GM19324 (cell line): ENCODE measurements around the gene TBR1.

Experiments
- ATAC-seq: cut with Tn5 transposase; IDR thresholded peaks from one replicate; pipeline ENCODE4 v1.9.1; 2021; ENCODE audit warnings: mild to moderate bottlenecking, moderate library complexity; ENCODE audit not compliant: unreplicated experiment, low FRiP score

Gene TBR1

GRCh38 chr2:161415987-161416707 lies at the start of gene TBR1:
TBR1 (plus strand) TSS chr2:161416297; CDS start chr2:161416411, 114 bp downstream.
- ATAC-seq = no peak

- no peak for ATAC-seq
These were observed 48.4 kb upstream of the TBR1 start for GRCh38 chr2:161367675-161368074.

- no peak for ATAC-seq
These were observed 46.8 kb upstream of the TBR1 start for GRCh38 chr2:161369311-161369710.

GRCh38 chr2:161370981-161371380 lies 45.1 kb upstream of the TBR1 start:
- no peak for ATAC-seq

GRCh38 chr2:161371869-161372268 lies 44.2 kb upstream of the TBR1 start:
- no peak for ATAC-seq

GRCh38 chr2:161373942-161374341 lies 42.2 kb upstream of the TBR1 start:
- no peak for ATAC-seq

- no peak for ATAC-seq
These were observed 41.7 kb upstream of the TBR1 start for GRCh38 chr2:161374446-161374845.

GRCh38 chr2:161379740-161380139 lies 36.4 kb upstream of the TBR1 start:
- ATAC-seq = no peak

GRCh38 chr2:161381546-161381945 lies 34.6 kb upstream of the TBR1 start:
- no peak for ATAC-seq

- no peak for ATAC-seq
These were observed 33.4 kb upstream of the TBR1 start for GRCh38 chr2:161382747-161383146.

GRCh38 chr2:161384864-161385263 lies 31.2 kb upstream of the TBR1 start:
- peak; percentile 67 for ATAC-seq

- ATAC-seq = peak; percentile 75
These were observed 29.8 kb upstream of the TBR1 start for GRCh38 chr2:161386228-161386824.

GRCh38 chr2:161388146-161388779 lies 27.8 kb upstream of the TBR1 start:
- ATAC-seq = no peak

- no peak for ATAC-seq
These were observed 24.2 kb upstream of the TBR1 start for GRCh38 chr2:161391737-161392506.

GRCh38 chr2:161400076-161400475 lies 16.0 kb upstream of the TBR1 start:
- ATAC-seq = no peak

GRCh38 chr2:161402297-161402696 lies 13.8 kb upstream of the TBR1 start:
- ATAC-seq = no peak

- no peak for ATAC-seq
These were observed 9.8 kb upstream of the TBR1 start for GRCh38 chr2:161406316-161406715.

- ATAC-seq = no peak
These were observed 8.5 kb upstream of the TBR1 start for GRCh38 chr2:161407597-161407996.

- no peak for ATAC-seq
These were observed 6.7 kb upstream of the TBR1 start for GRCh38 chr2:161409308-161409907.

- ATAC-seq = no peak
These were observed 3.8 kb upstream of the TBR1 start for GRCh38 chr2:161412346-161412745.
